Mammary epithelial cell (primary cell): ENCODE results near the gene FSCB.

Experiments
- EZH2 ChIP-seq: IDR thresholded peaks from 2 replicates; pipeline ENCODE4 v1.6.1; 2012; ENCODE audit warnings: low read length, inconsistent platforms, borderline replicate concordance
- TF ChIP-seq, protein P1 (sequence below), 2 donors: IDR thresholded peaks in 1 of 2; conservative IDR thresholded peaks in 1 of 2; 2 replicates each; pipeline ENCODE4 v1.5.1; 2011 to 2012; ENCODE audit warnings: inconsistent platforms in 2 of 2, low read length in 2 of 2, mild to moderate bottlenecking in 2 of 2, control low read depth in 1 of 2, low read depth in 1 of 2; ENCODE audit not compliant: insufficient read depth in 1 of 2; ENCODE audit errors: extremely low read depth in 1 of 2

DNA sequence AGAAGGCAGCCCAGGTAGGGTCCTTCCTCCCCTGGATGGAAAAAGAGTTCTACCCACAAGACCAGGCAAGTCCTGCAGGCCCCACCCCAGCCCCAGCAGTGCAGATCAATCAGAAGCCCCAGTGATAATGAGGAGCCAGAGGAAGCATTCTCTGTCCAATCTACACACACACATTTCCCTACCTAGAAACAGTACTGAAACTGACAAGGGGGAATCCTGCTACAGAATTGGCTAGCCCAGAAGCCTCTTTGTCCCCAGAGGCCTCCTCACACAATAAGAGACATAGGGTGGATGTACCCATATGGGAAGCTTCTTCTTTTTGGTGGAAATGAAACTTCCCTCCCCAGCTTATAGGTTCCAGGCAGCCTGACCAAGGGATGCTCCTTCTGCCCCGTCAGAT, 9.9 kb downstream of the FSCB start:
- TF ChIP-seq, protein P1, sequence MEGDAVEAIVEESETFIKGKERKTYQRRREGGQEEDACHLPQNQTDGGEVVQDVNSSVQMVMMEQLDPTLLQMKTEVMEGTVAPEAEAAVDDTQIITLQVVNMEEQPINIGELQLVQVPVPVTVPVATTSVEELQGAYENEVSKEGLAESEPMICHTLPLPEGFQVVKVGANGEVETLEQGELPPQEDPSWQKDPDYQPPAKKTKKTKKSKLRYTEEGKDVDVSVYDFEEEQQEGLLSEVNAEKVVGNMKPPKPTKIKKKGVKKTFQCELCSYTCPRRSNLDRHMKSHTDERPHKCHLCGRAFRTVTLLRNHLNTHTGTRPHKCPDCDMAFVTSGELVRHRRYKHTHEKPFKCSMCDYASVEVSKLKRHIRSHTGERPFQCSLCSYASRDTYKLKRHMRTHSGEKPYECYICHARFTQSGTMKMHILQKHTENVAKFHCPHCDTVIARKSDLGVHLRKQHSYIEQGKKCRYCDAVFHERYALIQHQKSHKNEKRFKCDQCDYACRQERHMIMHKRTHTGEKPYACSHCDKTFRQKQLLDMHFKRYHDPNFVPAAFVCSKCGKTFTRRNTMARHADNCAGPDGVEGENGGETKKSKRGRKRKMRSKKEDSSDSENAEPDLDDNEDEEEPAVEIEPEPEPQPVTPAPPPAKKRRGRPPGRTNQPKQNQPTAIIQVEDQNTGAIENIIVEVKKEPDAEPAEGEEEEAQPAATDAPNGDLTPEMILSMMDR (conservative IDR thresholded peaks at IDR 0.05 in 1 of 2, IDR thresholded peaks at IDR 0.05 in 1 of 2; ENCODE audit: extremely low read depth in 1 of 2, insufficient read depth in 1 of 2, low read depth in 1 of 2, low read length in 2 of 2): no peak
- no peak for TF ChIP-seq EZH2
